CD14-positive monocyte (primary cell): ENCODE results near the gene PKIB. TPM values are rescaled to one million over a fixed set of nuclear protein-coding genes. Genes with fewer than 3 reads are reported as not detected.

Experiments used
- DNase-seq, 3 donors: peaks; one replicate each; pipeline ENCODE4 v3.0.0-alpha.2; 2011 to 2022
- H2AFZ ChIP-seq: 2 replicates; pipeline ENCODE4 v1.6.0; 2012; ENCODE audit warnings: mild to moderate bottlenecking, low read depth, low read length, inconsistent platforms; ENCODE audit not compliant: insufficient read depth, poor library complexity, severe bottlenecking
- H3K27ac ChIP-seq, 2 donors: 1 replicate in 1 of 2; 2 replicates in 1 of 2; pipeline ENCODE4 v1.5.1; 2012 to 2013; ENCODE audit warnings: low read length in 2 of 2, control low read depth in 1 of 2, inconsistent platforms in 1 of 2, low read depth in 1 of 2, mild to moderate bottlenecking in 1 of 2
- H3K27me3 ChIP-seq, 2 donors: one replicate each; pipeline versions ENCODE4 v1.6.0 to v1.6.1; 2011 to 2013; ENCODE audit warnings: low read length in 2 of 2; ENCODE audit not compliant: control insufficient read depth in 2 of 2, insufficient read depth in 2 of 2
- H3K36me3 ChIP-seq, 2 donors: replicated peaks in 1 of 2; 1 replicate in 1 of 2; 2 replicates in 1 of 2; pipeline versions ENCODE4 v1.5.1 to v1.6.1; 2012 to 2013; ENCODE audit warnings: low read length in 2 of 2, control low read depth in 1 of 2, inconsistent platforms in 1 of 2, mild to moderate bottlenecking in 1 of 2; ENCODE audit not compliant: insufficient read depth in 2 of 2, control insufficient read depth in 1 of 2
- H3K4me1 ChIP-seq, 2 donors: 1 replicate in 1 of 2; 2 replicates in 1 of 2; pipeline versions ENCODE4 v1.5.1 to v1.6.1; 2012 to 2013; ENCODE audit warnings: low read length in 2 of 2, control low read depth in 1 of 2, inconsistent platforms in 1 of 2, mild to moderate bottlenecking in 1 of 2, moderate library complexity in 1 of 2; ENCODE audit not compliant: insufficient read depth in 2 of 2, control insufficient read depth in 1 of 2
- H3K4me2 ChIP-seq: replicated peaks from 2 replicates; pipeline ENCODE3; 2012; ENCODE audit warnings: low read length, moderate library complexity, mild to moderate bottlenecking; ENCODE audit not compliant: poor library complexity, severe bottlenecking; ENCODE audit errors: extremely low read depth
- H3K4me3 ChIP-seq, 3 experiments: fragments of 200-600 bp in 1 of 3; sonication (generic) in 1 of 3; replicated peaks in 1 of 3; 1 replicate in 2 of 3; 2 replicates in 1 of 3; pipeline ENCODE4 v1.5.1; 2011 to 2013; ENCODE audit warnings: low read length in 3 of 3, mild to moderate bottlenecking in 3 of 3, control low read depth in 2 of 3, low read depth in 2 of 3, inconsistent platforms in 1 of 3, moderate library complexity in 1 of 3
- H3K79me2 ChIP-seq: 2 replicates; pipeline ENCODE4 v1.6.0; 2012; ENCODE audit warnings: mild to moderate bottlenecking, control low read depth, inconsistent platforms, low read length, moderate library complexity; ENCODE audit not compliant: insufficient read depth
- H3K9ac ChIP-seq: 2 replicates; pipeline ENCODE4 v1.6.0; 2017; ENCODE audit warnings: low read length, mild to moderate bottlenecking; ENCODE audit not compliant: insufficient read depth, poor library complexity, severe bottlenecking
- H3K9me3 ChIP-seq, 2 donors: replicated peaks in 1 of 2; 1 replicate in 1 of 2; 2 replicates in 1 of 2; pipeline versions ENCODE4 v1.5.1 to v1.6.1; 2012 to 2013; ENCODE audit warnings: low read length in 2 of 2, control low read depth in 1 of 2; ENCODE audit not compliant: control insufficient read depth in 1 of 2, insufficient read depth in 1 of 2
- H4K20me1 ChIP-seq: 2 replicates; pipeline ENCODE4 v1.6.0; 2012; ENCODE audit warnings: mild to moderate bottlenecking, low read length, control low read depth, moderate library complexity; ENCODE audit not compliant: insufficient read depth
- H3K27ac Mint-ChIP-seq, 7 donors: one replicate each; pipeline ENCODE4 v1.8.0; 2020; ENCODE audit warnings: mild to moderate bottlenecking in 7 of 7, mixed read lengths in 7 of 7, moderate library complexity in 6 of 7, inconsistent platforms in 2 of 7
- H3K27me3 Mint-ChIP-seq, 3 donors: one replicate each; pipeline ENCODE4 v1.8.0; 2021 to 2022; ENCODE audit warnings: low read depth in 3 of 3, mild to moderate bottlenecking in 3 of 3, mixed read lengths in 3 of 3, moderate library complexity in 3 of 3, inconsistent platforms in 1 of 3
- H3K36me3 Mint-ChIP-seq, 2 donors: one replicate each; pipeline ENCODE4 v1.8.0; 2020; ENCODE audit warnings: mixed read lengths in 2 of 2, inconsistent platforms in 1 of 2, mild to moderate bottlenecking in 1 of 2
- H3K4me1 Mint-ChIP-seq: one replicate; pipeline ENCODE4 v1.8.0; 2020; ENCODE audit warnings: mild to moderate bottlenecking, mixed read lengths
- H3K4me3 Mint-ChIP-seq, 2 donors: one replicate each; pipeline ENCODE4 v1.8.0; 2020; ENCODE audit warnings: mild to moderate bottlenecking in 2 of 2, mixed read lengths in 2 of 2, moderate library complexity in 1 of 2
- H3K9me3 Mint-ChIP-seq, 7 donors: one replicate each; pipeline ENCODE4 v1.8.0; 2020 to 2022; ENCODE audit warnings: mixed read lengths in 7 of 7, mild to moderate bottlenecking in 6 of 7, moderate library complexity in 6 of 7, inconsistent platforms in 2 of 7
- CTCF ChIP-seq: fragments of 200-600 bp; IDR thresholded peaks from one replicate; pipeline ENCODE4 v1.8.0; 2022; ENCODE audit warnings: antibody characterized with exemption, mild to moderate bottlenecking
- WGBS: methylation state at CpG from one replicate; pipeline ENCODE4 v1.1.5; 2013; ENCODE audit warnings: missing lambda C conversion rate; ENCODE audit not compliant: insufficient coverage; 5-methylcytosine and 5-hydroxymethylcytosine counted together
- intact Hi-C, 2 donors: fragments of 100-400 bp; cut with micrococcal nuclease; formaldehyde crosslinking; loops; one replicate each; pipeline versions ENCODE4 v1.15.0 to v1.15.1; 2023
- polyA plus RNA-seq, 3 donors: library from polyadenylated mRNA; depleted of rRNA in 1 of 3; unstranded in 2 of 3; stranded (reverse) in 1 of 3; fragments of 300-500 nt in 2 of 3; fragments of >200 nt in 1 of 3; fragmentation: Illumina TruSeq in 2 of 3; gene quantifications; 1 replicate in 2 of 3; 2 replicates in 1 of 3; pipeline ENCODE4 v1.2.3, GENCODE V29; 2012 to 2021

The PKIB gene
- polyA plus RNA-seq, 3 donors: 1.3 to 2.0 (median 1.4) TPM

GRCh38 chr6:122736163-122736562, 126.0 kb downstream of the PKIB start:
- H3K4me3 Mint-ChIP-seq: no peak overlapping the region
- intact Hi-C loops: loop anchor here in 1 of 2 donors (10.0 kb wide), 1 partner anchor 579 kb away; no protein-coding TSS in a partner anchor
- no peak overlapping the region for H3K4me2 ChIP-seq
- H3K27ac Mint-ChIP-seq: no peak overlapping the region
- H3K9ac ChIP-seq: no peak overlapping the region
- no peaks in the 10 kb centered on the region for H3K9me3 ChIP-seq
- no CpG with 5 or more reads among the region's 4 CpGs for WGBS
- peaks cover 4 to 10% of the 10 kb centered on the region in 2 donors for H3K27me3 ChIP-seq
- H3K4me3 ChIP-seq: no peak overlapping the region
- H3K79me2 ChIP-seq: no peaks in the 10 kb centered on the region
- H4K20me1 ChIP-seq: no peaks in the 10 kb centered on the region
- TF ChIP-seq CTCF: no peak
- peaks cover 12 to 18% (median 12%) of the 10 kb centered on the region in 3 donors for H3K27me3 Mint-ChIP-seq
- no peak overlapping the region for H3K27ac ChIP-seq
- no peaks in the 10 kb centered on the region for H3K4me1 ChIP-seq
- H3K4me1 Mint-ChIP-seq: peaks cover 4% of the 10 kb centered on the region
- H3K36me3 ChIP-seq: no peaks in the 10 kb centered on the region
- H3K36me3 Mint-ChIP-seq: no peaks in the 10 kb centered on the region
- no peak overlapping the region for H2AFZ ChIP-seq
- no peaks in the 10 kb centered on the region for H3K9me3 Mint-ChIP-seq
- DNase-seq: no peak

- no peak overlapping the region for H3K27ac Mint-ChIP-seq
- peaks cover 12 to 15% (median 14%) of the 10 kb centered on the region in 3 donors for H3K27me3 Mint-ChIP-seq
- H3K4me3 Mint-ChIP-seq: no peak overlapping the region
- peaks cover 4% of the 10 kb centered on the region for H3K4me1 Mint-ChIP-seq
- H3K4me1 ChIP-seq: no peaks in the 10 kb centered on the region
- no peaks in the 10 kb centered on the region for H4K20me1 ChIP-seq
- 100% methylated on average over 1 of the region's 3 CpGs for WGBS
- no peaks in the 10 kb centered on the region for H3K36me3 Mint-ChIP-seq
- H3K79me2 ChIP-seq: no peaks in the 10 kb centered on the region
- TF ChIP-seq CTCF: no peak
- DNase-seq: no peak
- H2AFZ ChIP-seq: no peak overlapping the region
- H3K4me2 ChIP-seq: no peak overlapping the region
- H3K9ac ChIP-seq: no peak overlapping the region
- H3K9me3 Mint-ChIP-seq: peaks cover 0 to 1% (median 0%) of the 10 kb centered on the region in 7 donors
- H3K27me3 ChIP-seq: peaks cover 4 to 10% of the 10 kb centered on the region in 2 donors
- H3K4me3 ChIP-seq: no peak overlapping the region
- intact Hi-C loops: loop anchor here in 1 of 2 donors (10.0 kb wide), 1 partner anchor 578 kb away; no protein-coding TSS in a partner anchor
- no peaks in the 10 kb centered on the region for H3K9me3 ChIP-seq
- H3K27ac ChIP-seq: no peak overlapping the region
- H3K36me3 ChIP-seq: no peaks in the 10 kb centered on the region
Observed at GRCh38 chr6:122736616-122737015, 126.4 kb downstream of the PKIB start.
